Left colon (tissue), 2 donors: ENCODE results near the gene ZNF746. TPM values are rescaled to one million over a fixed set of nuclear protein-coding genes. Genes with fewer than 3 reads are reported as not detected.

Experiments used
- ATAC-seq: fragments of 200-7000 bp; cut with Tn5 transposase; one replicate; pipeline ENCODE4 v1.9.1; 2020; ENCODE audit warnings: mild to moderate bottlenecking, moderate library complexity
- DNase-seq, 2 donors: peaks; one replicate each; pipeline ENCODE4 v3.0.0-alpha.2; 2020
- intact Hi-C, 2 donors: fragments of 100-400 bp; cut with DNase I in 1 of 2; cut with micrococcal nuclease in 1 of 2; formaldehyde crosslinking; loops; one replicate each; pipeline versions ENCODE4 v1.11.2 to v1.14.0; 2022; cut with DNase I, micrococcal nuclease
- long read RNA-seq: library from polyadenylated mRNA; unstranded; transcript quantifications from one replicate; pipeline ENCODE4 v2.0.0, GENCODE V29; 2021
- total RNA-seq, 2 donors: library from RNA; stranded (reverse); fragmentation: NEBNext Ultra II Directional; extraction: Animal tissue kit (Norgen Biotek cat#: 25700); gene quantifications; one replicate each; pipeline ENCODE4 v1.2.1, GENCODE V29; 2021
- donor health status: DM: no; HTN: no; CAD: no.
- donor health status: DM: yes; HTN: yes; CAD: no.

Gene ZNF746
- total RNA-seq: 10 to 100 TPM; 12.3 to 13.6 TPM
- long read RNA-seq, partial matches to known transcripts: 1 of 26 reads
- long read RNA-seq, other reads (novel, unspliced or antisense): 22 of 26 reads

DNA sequence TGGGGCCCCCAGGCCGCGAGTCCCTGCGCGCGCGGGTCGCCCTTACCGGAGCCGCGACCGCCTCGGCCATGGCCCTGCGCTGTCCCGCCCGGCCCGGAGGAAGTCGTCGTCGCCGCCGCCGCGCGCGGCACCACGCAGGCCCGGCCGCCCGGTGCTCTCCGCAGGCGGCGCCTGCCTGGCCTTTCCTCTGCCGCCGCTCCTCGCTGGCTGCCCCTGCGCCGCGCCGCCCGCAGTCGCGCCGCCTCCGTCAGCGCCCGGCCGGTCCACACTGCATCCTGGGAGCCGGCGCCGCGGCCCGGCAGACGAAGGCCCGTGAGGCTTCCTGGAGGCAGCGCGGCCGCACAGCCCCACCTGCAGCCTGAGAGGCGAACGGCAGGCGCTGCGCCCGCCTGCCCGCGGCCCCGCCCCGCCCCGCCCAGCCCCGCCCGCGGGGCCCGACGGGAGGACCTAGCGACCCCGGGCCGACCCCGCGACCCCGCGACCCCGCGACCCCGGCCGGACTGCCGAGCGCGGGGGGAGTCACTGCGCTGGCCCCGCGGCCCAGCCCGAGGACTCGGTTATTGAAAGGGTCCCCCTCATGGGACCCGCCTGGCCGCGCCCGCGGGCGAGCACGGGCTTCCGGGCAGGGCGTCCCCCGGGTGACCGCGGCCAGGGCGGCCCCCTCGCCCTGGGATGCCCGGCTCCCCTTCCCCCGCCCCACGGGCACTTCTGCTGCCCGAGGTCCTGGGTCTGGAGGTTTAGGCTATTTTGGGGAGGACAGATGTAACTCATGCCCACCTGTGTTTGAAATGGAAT is at the start of gene ZNF746:
ZNF746 (minus strand) TSS at position 343 of the 795 bp plus-strand sequence; CDS start at position 70, 273 bp downstream.
- intact Hi-C loops: no loop called here
- ATAC-seq (peak; percentile 96), DNase-seq (peak; percentile 74 to 87)

DNA sequence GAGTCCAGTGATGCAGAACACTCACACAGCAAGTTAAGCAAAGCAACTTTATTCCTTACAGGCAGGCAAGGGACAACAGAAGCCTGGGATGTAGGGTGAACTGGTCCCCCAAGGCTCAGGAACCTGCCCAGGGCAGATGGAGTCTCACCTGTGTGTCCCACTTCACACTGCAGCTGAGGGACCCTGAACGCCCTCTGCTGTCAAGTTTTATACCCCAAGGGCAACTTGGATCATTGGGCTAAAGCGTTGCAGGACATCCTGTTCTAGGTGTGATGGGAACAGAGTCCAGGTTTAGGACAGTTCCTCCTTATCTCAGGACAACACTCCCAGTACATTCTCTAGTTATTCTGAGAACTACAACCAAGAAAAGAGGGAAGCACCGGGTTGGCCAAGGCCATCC is 49.5 kb upstream of the ZNF746 start:
- no peak for DNase-seq
- no peak for ATAC-seq
- intact Hi-C loops: no loop called here

DNA sequence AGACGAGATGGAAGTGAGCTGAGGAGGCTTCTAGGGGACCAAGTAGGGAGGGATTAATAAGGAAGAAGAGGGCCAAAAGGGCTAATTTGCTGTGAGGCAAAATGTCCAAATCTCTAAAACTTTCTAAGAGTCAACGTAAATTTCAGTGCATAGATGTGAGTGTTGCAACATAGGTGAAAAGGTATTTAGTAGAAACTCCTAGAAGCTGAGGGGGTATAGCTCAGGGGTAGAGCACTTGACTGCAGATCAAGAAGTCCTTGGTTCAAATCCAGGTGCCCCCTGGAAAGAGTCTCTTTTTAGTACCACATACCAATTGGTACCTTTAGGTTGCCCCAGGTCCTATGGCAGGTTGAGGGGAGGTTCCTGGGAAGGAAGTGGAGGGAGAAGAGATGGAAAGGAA is 48.7 kb upstream of the ZNF746 start:
- no peak for DNase-seq
- no peak for ATAC-seq
- intact Hi-C loops: no loop called here

DNA sequence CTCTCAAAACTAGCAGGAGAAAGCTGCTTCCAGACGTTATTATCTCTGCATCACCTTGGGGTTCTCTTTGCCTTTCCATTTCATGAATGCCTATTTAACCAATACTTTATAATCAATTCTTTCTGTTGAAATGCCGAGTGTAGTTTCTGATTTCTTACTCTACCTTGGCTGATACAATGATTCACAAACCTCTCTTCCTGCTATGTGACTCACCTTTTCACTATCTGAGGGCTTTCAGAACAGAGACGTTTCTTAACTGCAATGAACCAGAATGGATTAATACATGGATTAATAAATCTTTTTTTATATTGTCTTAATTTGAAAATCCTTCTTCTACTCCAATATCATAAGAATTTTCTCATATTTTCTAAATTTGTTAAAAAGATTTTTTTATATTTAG is 46.4 kb upstream of the ZNF746 start:
- ATAC-seq (no peak), DNase-seq (no peak)
- intact Hi-C loops: no loop called here

DNA sequence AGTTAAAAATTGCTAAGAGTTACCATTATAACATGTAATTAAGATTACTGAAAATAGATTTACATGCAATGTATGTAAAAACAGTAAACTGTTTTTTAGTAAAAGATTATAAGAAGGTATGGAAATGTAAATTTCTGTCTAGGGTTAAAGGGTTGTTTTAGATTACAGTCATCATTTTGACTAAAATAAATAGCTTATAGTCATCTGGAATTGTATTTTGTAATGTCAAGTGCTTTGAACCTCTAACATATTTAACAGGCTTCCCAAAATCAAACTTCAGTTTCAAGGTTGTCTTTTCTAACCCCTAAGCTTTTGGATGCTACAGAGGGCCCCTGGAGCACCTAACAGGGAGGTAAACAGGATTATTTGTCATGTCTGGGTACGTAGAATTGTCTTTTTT is 35.0 kb upstream of the ZNF746 start:
- ATAC-seq (no peak), DNase-seq (no peak)
- intact Hi-C loops: no loop called here

DNA sequence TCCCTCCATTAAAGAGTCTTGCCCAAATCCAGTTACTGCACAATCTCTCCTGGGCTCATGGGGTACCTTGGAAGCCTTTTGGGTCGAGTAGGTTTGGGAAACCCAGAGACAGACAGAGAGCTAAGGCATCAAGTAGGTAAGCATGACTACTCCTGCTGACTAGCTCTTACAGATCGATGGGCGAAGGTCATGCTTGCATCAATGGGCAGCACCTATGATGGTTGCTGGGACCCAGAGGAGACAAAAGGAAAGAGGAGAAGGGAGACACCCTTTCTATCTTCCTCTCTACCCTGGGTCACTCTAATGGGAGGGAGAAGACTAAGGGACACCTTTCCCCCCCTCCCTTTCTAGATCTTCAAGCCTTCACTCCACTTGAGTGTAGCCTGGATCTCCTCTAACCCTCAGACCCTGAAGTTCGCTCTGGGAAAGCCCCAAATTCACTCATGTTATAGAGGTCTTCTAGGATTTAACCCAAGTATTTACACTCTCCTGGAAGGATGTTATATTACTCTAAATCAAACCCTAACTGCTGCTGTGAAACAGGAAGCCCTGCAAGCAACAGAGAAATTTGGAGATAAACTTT is 31.6 kb upstream of the ZNF746 start:
- ATAC-seq: no peak
- no peak for DNase-seq
- intact Hi-C loops: no loop called here

DNA sequence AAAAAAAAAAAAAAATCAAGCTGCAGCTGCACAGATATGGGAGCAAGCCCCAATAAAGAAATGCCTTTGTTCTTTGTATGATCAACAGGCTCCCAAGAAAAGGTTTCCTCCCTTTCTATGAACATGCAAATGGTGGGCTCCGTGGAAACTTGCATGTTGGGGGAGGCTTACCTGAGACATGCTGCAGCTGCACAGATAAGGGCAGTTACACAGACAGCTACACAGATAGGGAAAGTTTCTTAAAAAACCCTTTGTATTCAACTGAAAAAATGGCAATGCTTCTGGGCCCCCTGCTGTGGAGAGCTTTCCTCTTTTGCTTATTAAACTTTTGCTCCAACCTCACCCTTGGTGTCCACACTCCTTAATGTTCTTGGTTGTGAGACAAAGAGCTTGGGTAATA is 29.8 kb upstream of the ZNF746 start:
- ATAC-seq (no peak), DNase-seq (no peak)
- intact Hi-C loops: no loop called here

DNA sequence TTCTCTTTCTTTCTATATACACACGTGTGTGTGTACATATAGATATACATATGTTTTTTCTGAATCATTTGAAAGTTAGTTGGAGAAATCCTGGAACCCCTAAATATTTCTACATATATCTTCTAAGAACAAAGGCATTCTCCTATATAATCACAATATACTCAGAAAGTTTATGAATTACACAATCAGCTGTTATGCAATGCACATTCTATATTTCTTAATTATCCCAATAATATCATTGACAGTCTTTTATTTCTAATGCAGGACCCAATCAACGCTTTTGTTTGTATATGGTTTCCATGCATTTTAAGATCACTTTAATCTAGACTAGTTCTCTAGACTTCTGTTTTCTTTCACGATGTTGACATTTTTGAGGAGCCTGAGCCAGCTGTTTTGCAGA is 27.7 kb upstream of the ZNF746 start:
- intact Hi-C loops: no loop called here
- ATAC-seq (no peak), DNase-seq (no peak)

DNA sequence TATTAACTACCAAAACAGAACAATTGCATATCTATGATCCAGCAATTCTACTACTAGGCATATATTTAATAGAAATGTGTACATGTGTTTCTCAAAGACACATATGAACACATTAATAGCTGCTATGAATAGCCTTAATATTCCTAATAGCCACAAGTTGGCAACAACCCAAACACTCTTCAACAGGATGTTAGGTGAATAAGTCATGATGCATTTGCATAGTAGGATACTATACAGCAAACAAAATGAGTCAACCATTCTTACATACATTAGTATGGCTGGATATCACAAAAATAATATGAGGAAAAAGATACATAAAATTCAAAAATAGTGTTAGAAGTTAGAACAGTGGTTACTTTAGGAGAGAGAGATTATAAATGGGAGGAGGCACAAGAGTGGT is 26.8 kb upstream of the ZNF746 start:
- intact Hi-C loops: no loop called here
- ATAC-seq (no peak), DNase-seq (no peak)

DNA sequence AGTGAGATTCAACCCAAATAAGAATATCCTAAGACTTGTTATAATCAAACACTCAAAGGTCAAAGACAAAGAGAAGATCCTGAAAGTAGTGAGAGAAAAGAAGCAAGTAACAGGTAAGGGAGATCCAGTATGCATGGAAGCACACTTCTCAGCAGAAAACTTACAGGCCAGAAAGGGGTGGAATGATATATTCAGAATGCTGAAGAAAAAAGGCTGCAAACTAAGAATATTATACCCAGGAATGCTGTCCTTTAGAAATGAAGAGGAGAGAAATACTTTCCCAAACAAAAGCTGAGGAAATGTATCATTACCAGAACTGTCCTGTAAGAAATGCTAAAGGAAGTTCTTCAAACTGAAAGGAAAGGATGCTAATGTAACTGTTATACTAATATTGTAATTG is 12.6 kb upstream of the ZNF746 start:
- intact Hi-C loops: no loop called here
- ATAC-seq (no peak), DNase-seq (no peak)

DNA sequence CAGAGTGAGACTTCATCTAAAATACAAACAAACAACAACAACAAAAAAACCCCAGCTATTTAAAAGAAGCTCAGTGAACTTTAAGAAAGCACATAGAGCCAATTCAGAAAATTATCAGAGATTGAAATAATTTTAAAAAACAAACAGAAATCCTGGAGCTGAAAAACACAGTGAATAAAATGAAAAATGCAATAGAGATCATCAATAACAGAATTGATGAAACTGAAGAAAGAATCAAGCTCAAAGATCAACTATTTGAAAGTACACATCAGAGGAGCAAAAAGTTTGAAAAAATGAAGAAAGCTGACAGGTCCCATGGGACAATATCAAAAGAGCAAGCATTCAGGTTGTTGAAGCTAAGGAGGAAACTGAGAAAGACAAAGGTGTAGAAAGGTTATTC is 12.2 kb upstream of the ZNF746 start:
- no peak for ATAC-seq
- intact Hi-C loops: no loop called here
- no peak for DNase-seq

DNA sequence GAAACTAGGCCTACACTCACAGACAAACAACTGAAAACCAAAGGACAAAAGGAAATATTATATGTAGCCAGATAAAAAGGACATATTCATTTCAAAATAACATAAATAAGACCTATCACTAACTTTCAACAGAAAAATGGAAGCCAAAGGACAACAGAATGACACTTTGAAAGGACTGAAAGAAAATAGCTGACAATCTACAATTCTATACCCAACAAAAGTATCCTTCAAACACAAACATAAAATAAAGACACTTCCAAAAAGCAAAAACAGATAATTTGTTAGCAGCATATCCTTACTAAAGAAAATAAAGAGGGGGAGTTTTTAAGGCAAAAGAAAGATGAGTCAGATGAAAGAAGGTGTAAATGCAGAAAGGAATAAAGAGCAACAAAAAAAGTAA is 7.9 kb upstream of the ZNF746 start:
- DNase-seq: no peak
- intact Hi-C loops: no loop called here
- ATAC-seq: no peak

DNA sequence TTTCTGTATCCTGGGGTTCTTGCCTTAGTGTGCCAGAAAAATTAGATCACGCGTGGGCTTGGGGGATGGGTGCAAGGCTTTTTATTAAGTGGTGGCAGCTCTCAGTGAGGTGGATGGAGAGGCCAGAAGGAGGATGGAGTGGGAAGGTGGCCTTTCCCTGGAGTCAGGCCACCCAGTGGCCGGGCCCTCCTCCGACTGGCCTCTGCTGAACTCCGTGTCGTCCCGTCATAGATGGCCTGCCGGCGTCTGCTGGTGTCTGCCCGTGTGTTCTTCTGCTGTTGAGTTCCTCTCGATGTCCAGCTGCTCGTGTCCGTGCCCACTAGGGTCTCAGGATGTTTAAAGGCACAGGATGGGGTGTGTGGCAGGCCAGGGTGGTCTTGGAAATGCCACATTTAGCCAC is 4.0 kb upstream of the ZNF746 start:
- intact Hi-C loops: no loop called here
- no peak for ATAC-seq
- DNase-seq: no peak

DNA sequence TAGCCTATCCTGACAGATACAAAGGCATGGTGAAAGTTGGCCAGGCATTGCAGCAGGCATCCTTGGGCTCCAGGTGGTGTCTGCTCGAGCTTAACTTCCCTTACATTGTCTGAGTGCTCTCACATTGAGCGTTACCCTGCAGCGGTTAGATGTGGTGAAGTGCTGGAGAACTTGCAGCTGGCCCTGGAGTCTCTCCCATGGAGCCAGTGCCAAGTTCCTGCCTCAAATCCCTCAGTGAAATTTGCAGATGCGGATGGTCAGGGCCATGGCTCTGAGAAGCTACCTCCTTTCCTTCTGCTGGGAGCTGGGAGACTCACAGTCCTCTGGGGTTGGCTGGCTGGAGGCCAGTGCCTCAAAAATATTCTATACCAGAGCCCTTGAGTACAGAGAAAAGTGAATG is 3.3 kb upstream of the ZNF746 start:
- ATAC-seq (no peak), DNase-seq (no peak)
- intact Hi-C loops: no loop called here

DNA sequence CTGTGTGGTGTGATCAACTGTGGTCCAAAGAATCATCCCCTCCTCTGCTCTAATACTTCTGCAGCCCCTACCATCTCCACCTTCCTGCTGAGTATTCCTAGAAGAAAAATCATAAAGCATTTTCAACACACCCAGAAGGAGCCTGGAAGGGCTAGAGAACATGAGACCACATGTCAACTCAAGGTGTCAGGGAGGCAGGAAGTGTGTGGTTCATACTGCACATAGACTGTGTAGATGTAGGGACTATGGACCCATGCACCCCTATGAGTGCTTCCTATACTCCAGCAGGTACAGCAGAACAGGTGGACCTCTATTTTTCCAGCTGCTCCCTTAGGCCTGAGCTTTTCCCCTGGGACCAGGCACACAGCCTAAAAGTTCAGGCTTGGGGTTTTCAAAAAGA is 2.6 kb upstream of the ZNF746 start:
- intact Hi-C loops: no loop called here
- no peak for ATAC-seq
- no peak for DNase-seq

DNA sequence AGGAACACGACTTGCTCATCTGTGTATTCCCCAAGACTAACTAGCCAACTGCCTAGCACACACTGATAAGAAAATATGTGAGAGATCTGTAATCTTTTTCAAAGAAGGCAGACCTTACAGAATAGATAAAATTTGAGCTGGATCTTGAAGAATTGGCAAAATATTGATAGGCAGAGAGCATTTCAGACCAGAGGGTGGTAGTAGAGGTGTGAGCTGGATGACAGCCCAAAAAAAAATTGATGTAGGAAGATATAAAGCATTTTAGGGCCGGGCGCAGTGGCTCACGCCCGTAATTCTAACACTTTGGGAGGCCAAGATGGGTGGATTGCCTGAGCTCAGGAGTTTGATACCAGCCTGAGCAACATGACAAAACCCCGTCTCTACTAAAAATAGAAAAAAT is 1.2 kb upstream of the ZNF746 start:
- intact Hi-C loops: no loop called here
- ATAC-seq (no peak), DNase-seq (no peak)

DNA sequence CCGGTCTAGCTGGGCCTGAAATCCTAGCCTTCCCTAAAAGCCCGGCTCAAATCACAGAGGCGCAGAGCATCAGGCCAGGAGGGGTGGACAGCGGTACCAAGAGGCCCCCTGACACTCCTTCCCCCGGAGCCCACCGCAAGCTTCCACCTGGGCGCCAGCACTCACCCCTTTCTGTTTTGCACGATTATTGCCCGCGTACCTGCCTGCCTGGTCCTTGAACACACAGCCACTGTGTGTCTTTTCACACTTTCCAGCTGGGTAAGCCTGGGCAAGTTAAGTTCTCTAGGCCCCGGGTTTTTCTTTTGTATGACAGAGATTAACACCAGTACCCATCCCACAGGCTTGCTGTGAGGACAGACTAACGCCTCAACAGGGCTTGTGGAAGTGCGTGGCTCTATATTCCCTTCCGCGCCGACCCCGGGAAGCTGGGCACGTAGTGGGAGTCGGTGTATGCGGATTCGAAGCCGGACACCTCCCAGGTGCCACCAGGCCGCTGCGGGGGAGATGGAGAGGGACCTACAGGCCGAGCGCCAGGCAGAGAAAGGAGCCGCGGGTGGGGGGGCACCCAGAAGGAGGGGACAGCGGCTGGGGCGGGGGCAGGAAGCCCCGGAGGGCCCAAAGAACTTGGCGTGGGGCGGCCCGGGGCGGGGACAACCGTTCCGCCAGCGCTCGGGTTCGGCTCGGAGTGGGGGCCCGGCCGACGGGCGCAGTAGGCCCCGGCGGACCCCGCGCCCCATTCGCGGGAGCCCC is 792 bp downstream of the ZNF746 start:
- intact Hi-C loops: no loop called here
- ATAC-seq (peak; percentile 43), DNase-seq (peak; percentile 53 to 71)

DNA sequence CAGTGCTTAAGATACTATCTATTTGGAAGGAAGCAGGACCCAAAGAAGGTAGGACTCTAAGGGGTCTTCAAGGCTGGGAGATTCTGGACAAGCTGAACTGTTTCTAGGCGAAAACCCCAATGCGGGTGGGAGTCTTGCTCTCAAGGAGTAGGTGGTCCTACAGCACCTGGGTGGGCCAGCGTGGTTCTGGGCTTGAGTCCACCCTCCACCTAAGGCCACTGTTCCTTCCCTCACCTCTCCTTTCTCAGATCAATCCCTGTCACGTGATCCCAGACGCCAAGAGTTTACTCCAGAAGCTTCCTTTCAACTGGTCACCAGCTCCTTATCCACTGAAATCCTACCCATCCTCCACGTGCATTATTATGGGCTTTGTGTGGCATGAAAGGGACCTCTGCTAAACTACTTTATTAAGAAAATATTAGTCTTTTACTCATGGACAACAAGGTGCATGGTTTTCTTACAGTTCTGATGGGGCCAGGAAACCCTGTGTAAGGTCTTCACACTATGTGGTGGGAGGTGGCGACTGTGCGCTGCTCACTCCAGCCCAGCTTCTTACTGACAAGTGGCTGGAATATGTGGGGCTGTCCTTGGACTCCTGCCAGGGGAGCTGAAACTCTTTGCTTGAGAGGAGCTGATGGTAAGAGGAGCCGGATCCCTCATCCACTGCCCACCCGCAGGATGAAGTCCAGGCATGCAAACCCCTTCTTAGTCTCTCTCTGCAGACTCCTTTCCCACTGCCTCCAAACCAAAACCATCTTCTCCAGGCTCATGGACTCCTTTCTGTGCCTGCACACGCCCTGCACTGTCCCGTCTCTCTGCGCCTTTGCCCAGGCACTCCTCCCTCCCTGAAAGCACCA is 1.6 kb downstream of the ZNF746 start:
- ATAC-seq (peak; percentile 32), DNase-seq (peak; percentile 64 to 68)
- intact Hi-C loops: no loop called here

DNA sequence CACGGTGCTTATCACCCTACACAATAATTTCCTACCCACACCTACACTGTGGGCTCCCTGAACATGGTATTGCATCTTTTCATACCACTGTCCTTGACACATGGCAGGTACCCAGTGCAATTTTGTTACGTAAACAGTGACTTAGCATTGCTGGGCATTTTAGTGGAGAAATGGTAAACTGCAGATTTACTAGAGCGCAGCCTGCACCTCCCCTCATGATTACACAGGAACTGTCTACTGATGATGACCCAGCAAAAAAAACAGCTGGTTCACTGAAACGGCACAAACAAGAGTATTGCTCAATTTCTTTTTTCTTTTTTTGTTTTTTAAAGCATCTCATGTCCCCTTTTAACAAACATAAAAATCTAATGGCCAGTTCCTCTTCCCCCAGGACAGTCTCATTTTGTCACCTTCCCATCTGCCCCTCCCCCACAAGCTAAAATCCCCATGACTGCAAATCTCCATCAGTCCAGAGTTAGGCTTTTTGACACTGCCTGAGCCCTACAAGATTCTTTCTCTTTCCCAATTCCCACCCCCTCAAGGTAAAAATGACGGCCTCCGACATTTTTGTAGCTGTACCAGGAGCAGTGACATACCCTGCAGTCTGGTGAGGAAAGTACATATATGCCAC is 2.8 kb downstream of the ZNF746 start:
- no peak for DNase-seq
- ATAC-seq: no peak
- intact Hi-C loops: no loop called here
